Measurements from ENCODE around the gene CAMP.

DNA sequence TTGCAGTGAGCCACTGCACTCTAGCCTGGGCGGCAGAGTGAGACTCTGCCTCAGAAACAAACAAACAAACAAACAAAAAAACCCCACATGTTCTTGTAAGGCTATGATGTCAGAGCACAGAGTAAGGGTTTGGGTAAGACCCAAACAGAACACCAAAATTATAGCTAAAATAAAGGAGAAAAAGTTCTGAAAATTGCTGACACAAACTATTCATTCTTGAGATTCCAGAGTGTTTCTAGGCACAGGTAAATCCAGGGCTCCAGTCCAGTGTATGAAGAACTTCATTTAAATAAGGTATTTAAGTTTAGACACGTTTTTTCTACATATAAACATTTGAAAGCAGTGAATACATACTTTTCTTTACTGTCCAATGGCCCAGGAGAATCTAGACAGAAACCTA is 39.0 kb upstream of the CAMP start:
- TF ChIP-seq, protein P1, sequence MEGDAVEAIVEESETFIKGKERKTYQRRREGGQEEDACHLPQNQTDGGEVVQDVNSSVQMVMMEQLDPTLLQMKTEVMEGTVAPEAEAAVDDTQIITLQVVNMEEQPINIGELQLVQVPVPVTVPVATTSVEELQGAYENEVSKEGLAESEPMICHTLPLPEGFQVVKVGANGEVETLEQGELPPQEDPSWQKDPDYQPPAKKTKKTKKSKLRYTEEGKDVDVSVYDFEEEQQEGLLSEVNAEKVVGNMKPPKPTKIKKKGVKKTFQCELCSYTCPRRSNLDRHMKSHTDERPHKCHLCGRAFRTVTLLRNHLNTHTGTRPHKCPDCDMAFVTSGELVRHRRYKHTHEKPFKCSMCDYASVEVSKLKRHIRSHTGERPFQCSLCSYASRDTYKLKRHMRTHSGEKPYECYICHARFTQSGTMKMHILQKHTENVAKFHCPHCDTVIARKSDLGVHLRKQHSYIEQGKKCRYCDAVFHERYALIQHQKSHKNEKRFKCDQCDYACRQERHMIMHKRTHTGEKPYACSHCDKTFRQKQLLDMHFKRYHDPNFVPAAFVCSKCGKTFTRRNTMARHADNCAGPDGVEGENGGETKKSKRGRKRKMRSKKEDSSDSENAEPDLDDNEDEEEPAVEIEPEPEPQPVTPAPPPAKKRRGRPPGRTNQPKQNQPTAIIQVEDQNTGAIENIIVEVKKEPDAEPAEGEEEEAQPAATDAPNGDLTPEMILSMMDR (IDR thresholded peaks at IDR 0.05), result no peak
- TF ChIP-seq EP300 (IDR thresholded peaks at IDR 0.05), result no peak
